Occipital lobe (tissue), 2 donors: ENCODE measurements around the gene DNAI1. TPM values are rescaled to one million over a fixed set of nuclear protein-coding genes. Genes with fewer than 3 reads are reported as not detected.
"Not testable (repeated sequence)": the region's sequence is repeated elsewhere in the genome, so short reads cannot be mapped to it uniquely, and the experiment has no call there.

Experiments
- DNase-seq: peaks from one replicate; lab custom pipeline; 2025; lab: John Stamatoyannopoulos, UW
- total RNA-seq: library from RNA; depleted of rRNA; stranded (reverse); fragments of >200 nt; gene quantifications from one replicate; pipeline ENCODE4 v1.2.3, GENCODE V29; 2014

DNAI1 gene
- total RNA-seq, 1 donor from 2014 or later = 0.78 TPM

GRCh38 chr9:34512131-34513078 is 53.8 kb downstream of the DNAI1 start:
- DNase-seq = no peak

GRCh38 chr9:34513567-34514214 is 55.1 kb downstream of the DNAI1 start:
- DNase-seq = peak; percentile 25

- no peak for DNase-seq
Observed at GRCh38 chr9:34514401-34514800, 55.8 kb downstream of the DNAI1 start.

DNA sequence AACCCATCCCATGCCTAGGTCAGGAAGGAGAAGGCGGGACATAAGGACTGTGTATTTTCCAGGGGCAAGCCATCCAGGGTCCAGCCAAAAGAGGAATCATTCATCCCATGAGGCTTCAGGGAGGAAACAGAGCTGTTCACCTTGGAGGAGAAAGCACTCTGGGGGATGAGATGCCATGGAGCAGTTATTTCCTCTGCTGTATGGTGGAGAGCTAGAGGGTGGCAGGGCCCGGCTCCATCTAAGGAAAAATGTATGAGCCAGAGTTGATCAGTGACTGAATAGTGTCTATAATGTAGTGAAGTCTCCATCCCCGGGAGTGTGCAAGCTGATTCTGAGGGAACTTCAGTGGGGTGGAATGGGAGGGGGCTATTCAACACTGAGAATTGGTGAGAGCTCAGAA is 56.2 kb downstream of the DNAI1 start:
- no peak for DNase-seq

DNA sequence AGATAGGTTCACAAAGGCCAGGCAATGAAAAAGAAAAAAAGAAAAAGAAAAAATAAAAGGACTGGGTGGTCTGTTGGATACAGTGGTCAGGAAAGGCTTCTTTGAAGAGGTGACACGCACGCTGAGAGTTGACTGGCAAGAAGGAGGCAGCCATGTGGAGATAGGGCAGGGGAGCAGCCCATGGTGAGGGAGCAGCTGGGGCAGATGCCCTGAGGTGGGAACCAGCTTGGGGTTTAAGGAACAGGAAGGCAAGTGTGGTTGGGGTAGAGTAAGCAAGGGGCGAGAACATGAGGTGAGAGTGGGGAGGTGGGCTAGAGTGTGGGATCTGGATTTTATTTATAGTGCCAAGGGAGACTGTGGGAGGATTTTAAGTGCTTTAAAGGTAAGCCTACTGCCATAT is 57.4 kb downstream of the DNAI1 start:
- DNase-seq = no peak

- no peak for DNase-seq
Observed at GRCh38 chr9:34517185-34517584, 58.6 kb downstream of the DNAI1 start.

DNA sequence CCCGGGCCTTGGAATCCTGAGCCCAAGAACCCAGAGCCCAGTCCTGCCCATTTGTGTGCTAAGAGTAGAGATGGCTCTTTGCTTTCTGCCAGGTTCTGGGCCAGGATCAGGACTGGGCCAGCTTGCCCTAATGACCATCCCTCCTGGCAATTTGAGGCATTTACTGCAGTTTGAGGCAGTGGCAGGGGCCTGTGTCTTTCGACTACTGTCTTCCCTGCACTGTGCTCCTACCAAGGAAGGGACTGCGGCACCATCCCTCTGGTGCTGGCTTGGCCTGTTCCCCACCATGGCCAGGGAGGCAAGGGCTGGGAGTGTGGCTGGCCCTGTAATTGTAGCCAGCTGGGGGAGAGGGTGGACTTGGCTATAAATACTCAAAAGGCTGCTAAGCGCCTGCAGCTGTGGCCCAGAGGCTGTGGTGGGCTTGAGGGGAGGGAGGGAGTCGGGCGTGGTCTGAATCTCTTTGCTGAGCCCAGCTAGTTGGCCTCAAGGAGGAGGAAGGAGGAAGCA is 59.6 kb downstream of the DNAI1 start:
- no peak for DNase-seq

DNA sequence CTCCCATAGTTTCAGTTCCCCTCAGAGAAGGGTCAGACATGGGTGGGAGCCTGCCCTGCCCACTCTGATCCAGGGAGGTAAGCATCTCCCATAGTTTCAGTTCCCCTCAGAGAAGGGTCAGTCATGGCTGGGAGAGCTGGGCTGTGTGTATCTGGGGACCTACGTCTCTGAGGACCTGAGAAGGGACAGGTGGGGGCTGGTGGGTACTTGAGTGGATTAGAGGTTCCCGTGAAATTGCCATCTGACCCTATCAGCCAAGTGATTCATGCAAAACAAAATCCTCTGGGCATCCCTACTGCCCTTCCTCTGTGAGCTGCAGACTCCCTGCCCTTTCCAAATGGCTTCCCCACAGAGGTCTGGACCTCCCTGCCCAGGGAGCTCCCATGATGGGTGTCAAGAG is 60.3 kb downstream of the DNAI1 start:
- DNase-seq = no peak

DNA sequence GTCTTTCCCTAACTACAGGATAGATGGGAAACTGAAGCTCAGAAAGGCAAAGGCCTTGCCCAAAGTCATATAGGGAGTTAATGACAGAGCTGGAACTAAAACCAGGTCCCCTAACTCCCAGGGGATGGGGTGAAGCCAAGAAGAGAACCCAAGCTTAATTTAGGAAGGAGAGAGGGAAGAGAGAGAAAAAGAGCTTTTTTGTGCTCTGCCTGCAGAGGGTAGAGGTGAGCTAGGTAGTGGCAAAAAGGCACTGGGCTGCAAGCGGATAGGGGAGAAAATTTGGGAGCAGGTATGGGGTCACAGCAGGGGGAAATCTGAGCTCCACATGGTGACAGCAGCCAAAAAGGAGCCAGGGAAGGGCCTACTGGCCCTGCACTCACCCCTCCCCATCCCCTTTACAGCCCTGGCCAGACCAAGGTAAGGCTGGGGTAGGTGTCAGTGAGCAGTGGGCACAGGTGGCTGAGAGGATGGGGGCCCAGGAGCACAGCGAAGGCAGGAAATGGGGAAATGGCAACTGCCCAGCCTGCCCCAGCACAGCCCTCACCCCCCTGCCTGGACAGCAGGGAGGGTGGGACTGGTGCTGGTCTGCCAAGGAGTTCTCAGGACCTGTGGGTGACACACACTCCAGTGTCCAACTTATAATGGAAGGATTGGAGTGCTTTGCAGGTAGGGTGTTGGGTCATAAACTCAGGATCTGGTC is 60.9 kb downstream of the DNAI1 start:
- no peak for DNase-seq

- no peak for DNase-seq
Observed at GRCh38 chr9:34520096-34520495, 61.5 kb downstream of the DNAI1 start.

- DNase-seq = no peak
Observed at GRCh38 chr9:34520505-34521385, 62.1 kb downstream of the DNAI1 start.

DNA sequence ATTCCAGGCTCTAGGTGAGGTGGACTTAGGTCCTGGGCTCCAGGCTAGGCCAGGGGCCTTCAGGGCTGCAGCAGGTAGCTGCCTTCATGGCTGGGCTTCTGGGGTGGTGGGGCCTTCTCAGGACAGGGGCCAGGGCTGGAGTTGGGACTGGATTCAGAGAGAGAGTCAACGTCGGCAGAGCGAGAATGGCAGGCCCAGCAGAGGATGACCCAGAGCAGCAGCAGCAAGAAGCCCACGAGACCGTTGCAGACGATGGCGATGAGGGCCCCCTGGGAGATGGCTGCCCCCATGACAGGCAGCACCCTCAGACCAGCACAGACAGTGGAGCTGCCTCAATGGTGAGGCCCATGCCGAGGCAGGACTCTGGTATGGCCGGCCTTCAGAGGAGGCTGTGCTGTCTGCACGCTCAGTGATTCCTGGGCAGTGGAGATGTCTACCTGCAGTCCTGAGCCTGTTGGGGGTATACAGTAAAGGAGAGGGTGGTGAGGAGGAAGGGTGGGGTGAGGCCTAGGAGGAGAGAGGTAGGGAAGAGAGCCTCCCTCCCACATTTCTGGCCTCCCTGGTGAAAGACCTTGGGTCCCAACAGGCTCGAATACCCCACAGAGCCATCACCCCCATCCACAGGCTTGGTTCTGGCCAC is 62.9 kb downstream of the DNAI1 start:
- DNase-seq = no peak

DNA sequence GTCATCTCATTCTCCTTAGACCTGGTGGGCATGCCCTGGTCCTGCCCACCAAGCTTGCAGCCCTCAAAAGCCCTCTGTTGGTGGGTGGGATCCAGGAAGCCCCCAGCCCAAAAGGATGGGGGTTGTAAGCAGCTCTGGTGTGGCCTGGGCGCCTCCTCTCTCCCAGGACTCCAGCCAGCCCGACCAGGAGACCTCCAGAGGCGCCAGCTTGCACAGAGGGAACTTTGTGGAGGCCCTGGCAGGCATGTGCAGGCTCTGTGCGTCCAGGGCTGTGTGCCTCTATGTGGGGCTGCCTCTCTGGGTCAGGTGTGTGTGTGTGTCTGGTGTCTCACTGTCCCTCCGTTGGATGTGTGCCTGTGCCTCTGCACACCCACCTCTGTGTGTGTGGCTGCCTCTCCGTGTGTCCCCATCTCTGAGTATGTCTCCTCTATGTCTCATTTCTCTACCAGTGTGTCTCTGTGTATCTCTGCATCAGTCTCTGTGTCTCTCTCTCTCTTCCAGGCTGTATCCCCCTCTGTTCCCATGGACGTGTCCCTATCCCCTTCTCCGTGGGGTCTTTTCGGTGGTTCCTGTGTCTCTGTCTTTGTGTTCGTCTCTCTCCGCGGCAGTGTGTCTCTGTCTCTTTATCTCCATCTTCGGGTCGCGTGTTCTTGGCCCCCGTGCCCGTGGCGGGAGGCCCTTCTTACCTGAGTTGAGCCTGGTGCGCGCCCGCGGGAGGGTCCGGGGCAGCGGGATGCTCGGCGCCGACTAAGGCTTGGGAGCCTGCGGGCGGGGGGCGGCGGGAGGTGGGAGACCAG is 63.7 kb downstream of the DNAI1 start:
- DNase-seq = no peak

GRCh38 chr9:34522971-34523797 is 64.6 kb downstream of the DNAI1 start, which contains the start of gene ENHO:
Gene ENHO (minus strand): TSS chr9:34522990. CDS start chr9:34521695, 1,295 bp downstream.
- DNase-seq = peak; percentile 90

DNA sequence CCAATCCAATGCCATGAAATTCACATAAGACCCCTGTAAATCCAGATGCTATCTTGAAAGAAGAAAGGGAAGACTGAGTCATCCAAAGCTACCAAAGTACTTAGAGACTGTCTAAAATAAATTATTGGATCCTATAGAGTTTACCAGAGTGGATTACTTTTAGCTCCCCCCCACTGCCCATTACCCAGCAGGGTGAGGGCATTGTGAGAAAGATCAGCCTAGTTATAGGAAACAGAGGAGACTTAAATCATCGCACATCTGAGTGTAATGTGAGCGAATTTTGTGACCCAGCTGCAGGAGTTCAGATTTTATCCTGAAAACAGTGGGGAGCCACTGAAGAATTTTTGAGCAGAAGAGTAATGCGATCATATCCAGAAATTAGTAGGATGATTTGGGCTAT is 65.7 kb downstream of the DNAI1 start:
- no peak for DNase-seq

DNA sequence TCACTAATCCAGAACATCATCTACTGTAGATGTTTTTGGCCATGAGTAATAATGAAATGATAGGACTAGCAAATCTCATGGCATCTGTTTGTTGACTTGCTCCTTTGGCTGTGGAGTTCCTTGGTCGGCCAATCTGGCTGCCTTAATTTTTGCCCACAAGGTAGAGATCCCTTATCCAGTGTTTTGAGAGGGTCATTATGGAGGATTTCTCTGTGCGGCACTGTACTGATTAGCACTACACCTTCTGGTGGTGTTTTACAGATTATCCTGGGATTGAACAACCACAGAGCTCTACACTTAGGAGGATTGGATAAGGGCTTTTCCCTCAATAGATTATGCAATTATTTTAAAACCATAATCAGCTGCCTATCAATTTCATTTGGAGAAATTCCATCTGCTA is 67.4 kb downstream of the DNAI1 start:
- DNase-seq = no peak

- DNase-seq = not testable (repeated sequence)
Observed at GRCh38 chr9:34532041-34532440, 73.4 kb downstream of the DNAI1 start.

DNA sequence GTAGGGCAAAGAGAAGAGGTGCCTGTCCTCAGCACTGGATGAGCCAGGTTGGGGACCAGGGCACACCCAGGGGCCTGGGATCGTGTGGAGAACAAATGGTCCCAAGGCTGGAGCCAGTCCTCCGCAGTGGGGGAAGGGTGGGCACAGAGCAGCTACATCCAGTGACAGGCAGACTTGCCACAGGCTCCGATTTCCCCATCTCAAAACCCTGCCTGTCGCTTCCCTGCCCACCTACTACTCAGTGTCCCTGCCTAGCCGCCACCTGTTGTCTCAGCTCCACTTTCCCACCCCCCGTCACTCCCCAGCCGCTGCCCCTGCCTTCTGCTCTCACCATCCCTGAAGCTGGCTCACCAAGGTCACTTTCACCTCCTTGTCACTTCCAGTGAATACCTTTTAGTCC is 78.1 kb downstream of the DNAI1 start:
- no peak for DNase-seq

GRCh38 chr9:34540827-34541226 is 82.2 kb downstream of the DNAI1 start:
- no peak for DNase-seq
